Muscle of back (tissue), 11 donors: Measurements from ENCODE around the gene FLNC. TPM values are rescaled to one million over a fixed set of nuclear protein-coding genes. Genes with fewer than 3 reads are reported as not detected.
A peak's percentile ranks its signal among the peaks of the same experiment; 100 is the strongest.

Experiments
- DNase-seq, 3 donors: peaks; one replicate each; pipeline versions ENCODE4 v3.0.0 to v3.0.0-alpha.2; 2013
- polyA plus RNA-seq, 10 donors: library from polyadenylated mRNA; unstranded; fragments of 120-200 nt; gene quantifications; one replicate each; pipeline ENCODE4 v1.2.1, GENCODE V29; 2013; ENCODE audit not compliant: insufficient read length in 10 of 10

The FLNC gene
- polyA plus RNA-seq, 10 donors: 328 to 647 (median 563) TPM

DNA sequence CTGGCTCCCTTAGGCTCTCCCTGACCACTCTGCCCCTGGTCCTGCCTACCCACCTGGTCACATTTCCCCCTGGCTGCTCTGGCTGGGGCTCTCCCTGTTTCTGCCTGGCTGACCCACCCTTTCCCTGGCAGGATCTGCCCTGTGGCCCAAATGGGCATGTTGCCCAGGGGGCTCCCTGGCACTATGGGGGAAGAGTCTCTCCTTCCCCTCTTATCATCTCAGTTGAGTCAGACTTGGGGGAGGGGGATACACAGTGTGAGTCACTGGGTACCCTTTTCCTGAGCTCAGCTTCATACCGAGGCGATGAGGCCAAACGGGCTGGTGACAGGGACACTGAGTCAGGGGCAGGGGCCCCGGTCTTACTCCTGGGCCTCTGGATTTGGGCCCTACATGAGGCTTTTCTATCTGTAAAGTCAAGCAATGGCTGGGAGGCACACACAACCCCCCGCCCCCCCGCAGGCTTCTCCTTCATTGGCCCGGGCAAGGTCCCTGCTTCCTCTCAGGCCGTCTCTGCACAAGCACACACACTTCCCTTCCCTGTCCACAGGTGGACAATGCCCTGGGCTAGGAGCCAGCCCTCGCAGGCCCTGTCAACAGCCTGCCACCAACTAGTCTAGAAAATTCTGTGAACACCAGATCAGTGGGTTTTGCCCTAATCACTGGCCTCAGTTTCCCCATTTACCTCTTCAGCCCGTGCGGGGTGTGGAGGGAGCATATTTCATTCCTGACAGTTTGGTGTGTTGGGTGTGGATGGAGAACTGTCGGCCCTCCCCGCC, 627 bp upstream of the FLNC start:
- peak; percentile 51 to 70 (median 67) for DNase-seq

GRCh38 chr7:128831178-128831993, 1.2 kb downstream of the FLNC start:
- peak; percentile 88 to 95 (median 88) for DNase-seq

DNA sequence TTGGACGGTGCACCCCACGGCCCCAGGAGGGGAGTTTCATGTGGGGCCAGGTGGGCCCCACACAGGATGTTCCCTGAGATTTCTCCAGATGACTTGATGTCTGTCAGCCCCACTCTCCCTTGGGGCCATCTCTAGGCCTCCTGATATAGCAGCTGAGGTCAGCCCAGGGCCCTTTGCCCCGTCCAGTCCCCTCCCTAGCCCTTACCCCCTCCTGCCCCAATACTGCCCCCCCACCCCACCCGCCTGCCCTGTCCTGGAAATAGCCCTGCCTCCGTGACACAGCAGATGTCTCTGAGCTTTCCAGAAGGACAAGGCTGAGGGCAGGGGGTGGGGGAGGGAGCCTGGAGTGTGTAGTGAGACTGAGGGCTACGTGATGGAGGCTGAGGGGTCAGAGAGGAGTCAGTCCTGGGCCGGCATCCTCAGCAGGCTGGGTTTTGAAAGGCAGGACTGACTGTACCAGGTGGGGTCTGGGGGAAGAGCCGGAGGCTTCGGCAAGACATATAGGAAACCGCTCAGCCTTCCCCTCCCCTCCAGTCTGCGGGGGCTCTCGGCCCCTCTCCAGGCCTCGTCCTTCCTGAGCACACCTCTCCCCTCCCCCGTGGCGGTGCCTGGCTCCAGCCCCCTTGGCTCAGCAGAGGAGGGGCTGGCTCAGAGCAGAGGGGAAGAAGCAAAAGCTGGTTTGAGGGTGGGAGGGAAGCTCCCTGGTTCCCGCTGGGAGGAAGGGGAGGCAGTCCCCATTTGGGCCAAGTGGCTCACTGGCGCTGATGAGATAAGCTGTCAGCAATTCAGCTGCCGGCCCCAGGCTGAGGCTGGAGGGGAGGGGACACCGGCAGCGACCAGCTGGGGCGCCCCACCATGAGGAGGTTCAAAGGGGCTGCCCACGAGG, 2.0 kb downstream of the FLNC start:
- DNase-seq: peak; percentile 77 to 96 (median 91)

DNA sequence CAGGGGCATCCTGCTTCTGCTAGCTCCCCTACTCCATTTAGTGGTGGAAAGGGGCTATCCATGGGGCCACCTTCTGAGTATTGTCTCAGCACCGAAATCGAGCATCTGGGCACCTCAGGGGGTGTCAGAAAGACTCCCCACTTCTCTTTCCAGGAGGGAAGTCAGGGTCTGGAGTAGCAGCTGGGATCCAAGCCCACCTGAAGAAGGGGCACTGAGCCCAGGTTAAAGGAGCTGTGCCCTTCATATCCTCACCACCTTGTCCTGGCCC, 2.6 kb downstream of the FLNC start:
- DNase-seq: no peak

- DNase-seq: peak; percentile 93 to 98 (median 95)
These were observed 3.1 kb downstream of the FLNC start for GRCh38 chr7:128833148-128833945.

DNA sequence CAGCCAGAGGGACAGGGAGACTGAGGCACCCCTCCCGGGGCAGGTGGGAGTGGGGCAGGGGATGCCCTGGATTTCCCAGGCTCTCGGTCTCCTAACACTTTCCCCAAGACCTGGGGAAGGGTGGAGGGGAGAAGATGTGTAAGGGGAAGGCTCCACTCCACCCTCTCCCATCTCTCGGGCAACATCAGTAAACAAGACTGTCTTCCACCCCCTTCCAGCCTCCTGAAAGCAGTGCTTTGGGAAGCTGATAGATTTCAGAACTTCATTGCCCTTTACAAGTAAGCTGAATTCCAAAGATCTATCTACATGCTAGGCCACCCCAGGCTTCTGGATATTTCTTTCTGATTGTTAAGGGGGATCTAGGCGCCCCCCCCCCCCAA, 3.7 kb downstream of the FLNC start:
- peak in 1 of 3 donors; percentile 69 for DNase-seq

DNA sequence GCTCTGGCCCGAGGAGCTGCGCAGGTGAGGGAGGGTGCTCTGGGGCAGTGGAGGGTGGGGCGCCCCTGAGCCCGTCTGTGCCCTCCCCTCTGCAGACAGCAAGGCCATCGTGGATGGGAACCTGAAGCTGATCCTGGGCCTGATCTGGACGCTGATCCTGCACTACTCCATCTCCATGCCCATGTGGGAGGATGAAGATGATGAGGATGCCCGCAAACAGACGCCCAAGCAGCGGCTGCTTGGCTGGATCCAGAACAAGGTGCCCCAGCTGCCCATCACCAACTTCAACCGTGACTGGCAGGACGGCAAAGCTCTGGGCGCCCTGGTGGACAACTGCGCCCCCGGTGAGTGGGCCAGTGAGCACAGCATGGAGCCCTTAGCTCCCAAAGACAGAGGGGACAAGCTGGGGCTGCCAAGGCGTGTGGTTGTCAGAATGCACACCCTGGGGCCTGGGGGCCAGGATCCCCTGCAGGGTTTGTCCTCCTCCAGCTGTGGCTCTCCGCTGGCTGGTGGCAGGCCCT, 5.1 kb downstream of the FLNC start:
- no peak for DNase-seq

GRCh38 chr7:128835790-128836641, 5.8 kb downstream of the FLNC start:
- DNase-seq: peak; percentile 66 to 78 (median 74)

DNA sequence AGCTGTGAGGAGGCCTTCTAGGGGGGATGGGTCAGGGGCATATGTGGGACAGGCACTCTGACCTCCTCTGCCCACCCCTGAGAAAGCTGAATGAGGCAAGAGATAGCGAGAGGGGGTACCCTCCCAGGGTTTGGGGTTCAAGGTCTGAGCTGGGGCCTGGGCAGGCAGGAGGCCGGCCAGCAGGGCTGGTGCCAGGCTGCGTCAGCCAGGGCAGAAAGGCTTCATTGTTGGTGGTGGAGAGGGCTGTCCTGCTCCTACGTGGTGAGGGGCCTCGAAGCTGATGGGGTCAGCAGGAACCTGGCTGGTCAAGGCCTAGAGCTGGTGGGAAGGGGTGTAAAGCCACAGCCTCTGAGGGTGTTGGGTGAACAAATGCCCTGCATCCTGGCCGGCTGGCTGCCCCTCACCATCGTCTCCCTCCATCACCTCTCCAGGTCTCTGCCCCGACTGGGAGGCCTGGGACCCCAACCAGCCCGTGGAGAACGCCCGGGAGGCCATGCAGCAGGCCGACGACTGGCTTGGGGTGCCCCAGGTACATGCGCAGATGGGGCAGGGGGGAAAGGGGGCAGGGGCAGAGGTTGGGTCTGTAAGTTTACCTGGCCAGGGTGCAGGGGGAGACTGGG, 6.6 kb downstream of the FLNC start:
- DNase-seq: no peak

- no peak for DNase-seq
These were observed 7.3 kb downstream of the FLNC start for GRCh38 chr7:128837521-128837921.

GRCh38 chr7:128838109-128838779, 8.0 kb downstream of the FLNC start:
- DNase-seq: no peak

DNA sequence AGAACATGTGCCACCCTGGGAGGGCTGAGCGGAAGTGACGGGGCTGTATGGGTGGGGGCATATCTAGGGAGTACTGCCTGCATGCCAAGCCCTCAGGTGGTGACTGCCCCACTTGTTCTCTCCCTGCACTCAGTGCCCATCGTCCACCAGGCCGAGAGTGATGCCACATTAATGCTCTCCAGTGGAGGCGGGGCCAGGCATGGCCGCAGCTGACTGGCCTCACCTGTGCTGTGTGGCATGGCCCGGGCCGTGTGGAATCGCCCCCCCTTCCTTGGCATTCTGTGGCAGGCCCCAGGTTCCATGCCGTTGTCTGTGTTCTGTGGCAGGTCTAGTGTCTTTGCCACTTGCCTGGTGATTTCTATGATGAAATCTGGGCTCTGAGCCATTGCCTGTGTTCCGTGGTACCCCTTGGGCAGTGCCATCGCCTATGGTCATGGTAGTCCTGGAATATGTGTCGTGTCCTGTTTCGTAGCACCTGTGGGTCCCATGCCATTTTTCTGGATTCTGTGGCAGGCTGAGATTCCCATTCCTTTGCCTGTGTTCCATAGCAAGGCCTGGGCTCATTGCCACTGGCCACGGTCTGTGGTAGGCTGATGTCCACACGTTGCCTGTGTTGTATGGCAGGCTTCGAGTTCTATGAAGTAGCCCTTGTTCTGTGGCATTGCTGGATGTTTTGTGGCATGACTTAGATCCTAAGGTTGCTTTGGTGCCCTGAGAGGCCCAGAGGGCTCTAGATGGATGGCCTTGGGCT, 8.9 kb downstream of the FLNC start:
- DNase-seq: no peak

DNA sequence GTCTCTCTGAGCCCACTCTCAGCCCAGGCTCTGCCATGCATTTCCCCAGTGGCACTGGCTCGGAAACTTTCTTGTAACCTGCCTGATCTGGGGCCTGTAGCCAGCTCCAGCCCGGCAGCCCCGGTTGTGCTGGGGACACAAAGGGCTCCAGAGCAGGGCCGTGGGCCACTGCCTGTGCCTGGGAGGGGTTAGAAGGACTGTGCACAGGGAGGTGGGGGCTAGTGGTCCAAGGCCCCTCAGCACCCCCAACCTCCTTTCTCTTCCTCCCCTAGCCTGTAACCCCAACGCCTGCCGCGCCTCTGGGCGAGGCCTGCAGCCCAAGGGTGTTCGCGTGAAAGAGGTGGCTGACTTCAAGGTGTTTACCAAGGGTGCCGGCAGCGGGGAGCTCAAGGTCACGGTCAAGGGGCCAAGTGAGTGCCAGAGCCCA, 9.6 kb downstream of the FLNC start:
- no peak for DNase-seq

DNA sequence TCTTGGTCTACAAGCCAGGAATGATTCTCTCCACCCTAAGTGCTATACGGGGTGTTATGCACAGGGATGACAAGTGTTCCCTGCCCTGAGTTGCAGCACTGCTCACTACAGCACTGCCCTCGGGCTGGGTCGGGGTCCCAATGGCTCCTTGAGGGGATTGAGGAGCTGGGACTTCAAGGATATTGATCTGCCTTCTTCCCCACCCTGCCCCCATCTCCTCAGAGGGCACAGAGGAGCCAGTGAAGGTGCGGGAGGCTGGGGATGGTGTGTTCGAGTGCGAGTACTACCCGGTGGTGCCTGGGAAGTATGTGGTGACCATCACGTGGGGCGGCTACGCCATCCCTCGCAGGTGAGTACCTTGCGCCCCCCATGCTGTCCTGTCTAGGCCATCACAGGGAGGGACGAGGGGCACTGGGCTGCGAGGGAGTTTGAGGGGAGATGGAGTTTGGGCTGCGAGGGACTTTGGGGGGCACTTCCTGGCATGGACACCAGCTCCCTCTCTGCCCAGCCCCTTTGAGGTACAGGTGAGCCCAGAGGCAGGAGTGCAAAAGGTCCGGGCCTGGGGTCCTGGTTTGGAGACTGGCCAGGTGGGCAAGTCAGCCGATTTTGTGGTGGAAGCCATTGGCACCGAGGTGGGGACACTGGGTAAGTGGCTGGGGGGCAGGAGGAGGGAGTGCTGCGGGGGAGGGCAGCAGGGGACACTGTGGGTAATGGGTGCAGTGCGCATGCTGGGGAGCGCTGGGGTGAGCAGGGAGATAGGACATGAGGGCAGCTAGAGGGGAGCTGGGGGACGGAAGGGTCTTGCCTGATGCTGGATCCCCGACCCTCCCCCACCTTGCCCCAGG, 10.3 kb downstream of the FLNC start:
- no peak for DNase-seq

DNA sequence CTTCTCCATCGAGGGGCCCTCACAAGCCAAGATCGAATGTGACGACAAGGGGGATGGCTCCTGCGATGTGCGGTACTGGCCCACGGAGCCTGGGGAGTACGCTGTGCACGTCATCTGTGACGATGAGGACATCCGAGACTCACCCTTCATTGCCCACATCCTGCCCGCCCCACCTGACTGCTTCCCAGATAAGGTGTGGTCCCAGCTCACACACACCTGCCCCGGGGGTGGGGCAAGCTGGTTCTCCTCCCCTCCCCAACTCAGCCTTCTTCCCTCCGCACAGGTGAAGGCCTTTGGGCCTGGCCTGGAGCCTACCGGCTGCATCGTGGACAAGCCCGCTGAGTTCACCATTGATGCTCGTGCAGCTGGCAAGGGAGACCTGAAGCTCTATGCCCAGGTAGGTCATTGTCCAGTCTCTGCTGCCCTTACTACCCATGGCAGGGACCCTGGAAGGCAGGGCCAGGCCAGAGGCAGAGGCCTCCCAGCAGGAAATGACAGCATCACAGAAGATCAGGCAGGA, 11.0 kb downstream of the FLNC start:
- no peak for DNase-seq

GRCh38 chr7:128841921-128842673, 11.9 kb downstream of the FLNC start:
- peak in 1 of 3 donors; percentile 59 for DNase-seq
